Dedifferentiated amniotic fluid mesenchymal stem cell (primary cell): Measurements from ENCODE around the gene DUSP5.

ENCODE experiments used
- DNase-seq: peaks from one replicate; pipeline ENCODE4 v3.0.0-alpha.2; 2016; ENCODE audit errors: extremely low spot score

DUSP5 gene

GRCh38 chr10:110500515-110500905 lies 2.8 kb downstream of the DUSP5 start:
- peak; percentile 45 for DNase-seq

GRCh38 chr10:110501142-110501937 lies 3.6 kb downstream of the DUSP5 start:
- peak; percentile 83 for DNase-seq

- no peak for DNase-seq
Measured at GRCh38 chr10:110502072-110502845, 4.6 kb downstream of the DUSP5 start.

GRCh38 chr10:110502851-110503301 lies 5.2 kb downstream of the DUSP5 start:
- DNase-seq: no peak

- no peak for DNase-seq
Measured at GRCh38 chr10:110503528-110504110, 5.9 kb downstream of the DUSP5 start.

- peak; percentile 35 for DNase-seq
Measured at GRCh38 chr10:110504111-110504735, 6.5 kb downstream of the DUSP5 start.

- no peak for DNase-seq
Measured at GRCh38 chr10:110505130-110505770, 7.5 kb downstream of the DUSP5 start.

- no peak for DNase-seq
Measured at GRCh38 chr10:110506448-110506847, 8.7 kb downstream of the DUSP5 start.

GRCh38 chr10:110507346-110507745 lies 9.6 kb downstream of the DUSP5 start:
- DNase-seq: no peak

- no peak for DNase-seq
Measured at GRCh38 chr10:110508159-110508788, 10.6 kb downstream of the DUSP5 start.

- no peak for DNase-seq
Measured at GRCh38 chr10:110508806-110509544, 11.3 kb downstream of the DUSP5 start.

GRCh38 chr10:110509560-110509959 lies 11.9 kb downstream of the DUSP5 start:
- no peak for DNase-seq

GRCh38 chr10:110510086-110510485 lies 12.4 kb downstream of the DUSP5 start:
- no peak for DNase-seq

GRCh38 chr10:110510730-110511129 lies 13.0 kb downstream of the DUSP5 start:
- DNase-seq: no peak

- no peak for DNase-seq
Measured at GRCh38 chr10:110511734-110512449, 14.2 kb downstream of the DUSP5 start.

- peak; percentile 55 for DNase-seq
Measured at GRCh38 chr10:110512461-110513187, 14.9 kb downstream of the DUSP5 start.

GRCh38 chr10:110513949-110514348 lies 16.2 kb downstream of the DUSP5 start:
- no peak for DNase-seq

- no peak for DNase-seq
Measured at GRCh38 chr10:110514848-110515247, 17.1 kb downstream of the DUSP5 start.
